Neural progenitor cell (in vitro differentiated cells): Measurements from ENCODE around the gene MED10. TPM values are rescaled to one million over a fixed set of nuclear protein-coding genes. Genes with fewer than 3 reads are reported as not detected.

ENCODE experiments used
- total RNA-seq: library from RNA; depleted of rRNA; stranded (reverse); fragments of >200 nt; gene quantifications from 2 replicates; pipeline ENCODE4 v1.2.3, GENCODE V29; 2015; ENCODE audit warnings: low replicate concordance

MED10 gene
- total RNA-seq, 1 donor from 2014 or later: 23.5 TPM

Other genes with a start within 250 kb of the MED10 start
- 0.30 and 0.62 TPM in 2 replicates for gene UBE2QL1, start 70.3 kb upstream of the MED10 start, total RNA-seq